Uterus (tissue), 2 donors: ENCODE data around the gene IL17F.

Experiments used
- POLR2A ChIP-seq, 2 donors: fragments of 450-650 bp; IDR thresholded peaks; one replicate each; pipeline ENCODE4 v1.6.1; 2016; ENCODE audit warnings: antibody characterized with exemption in 2 of 2, mild to moderate bottlenecking in 1 of 2, moderate library complexity in 1 of 2
- TF ChIP-seq, protein P1 (sequence below), 4 experiments: fragments of 200-600 bp in 2 of 4; fragments of 450-650 bp in 2 of 4; sonication (generic) in 2 of 4; IDR thresholded peaks; one replicate each; pipeline ENCODE4 v1.5.1; 2016 to 2019; ENCODE audit warnings: antibody characterized with exemption in 4 of 4, mild to moderate bottlenecking in 2 of 4, moderate library complexity in 1 of 4

DNA sequence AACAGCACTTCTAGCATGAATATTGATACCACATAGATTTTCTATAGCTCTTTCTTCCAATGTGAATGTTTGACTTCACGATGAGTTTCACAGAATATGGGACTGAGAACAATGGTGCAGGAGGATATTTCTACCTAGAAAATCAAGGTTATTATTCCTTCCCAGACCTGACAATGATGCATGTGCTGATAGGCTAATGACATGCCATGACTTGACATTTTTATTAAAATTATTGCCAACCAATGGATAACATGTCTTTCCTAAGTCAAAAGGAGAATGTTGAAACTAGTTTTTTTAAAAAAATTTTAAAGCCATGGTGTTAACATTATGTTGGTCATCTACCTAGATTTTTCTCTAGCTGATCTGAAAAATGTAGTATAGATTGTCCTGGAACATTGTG is 57.2 kb downstream of the IL17F start:
- TF ChIP-seq, protein P1, sequence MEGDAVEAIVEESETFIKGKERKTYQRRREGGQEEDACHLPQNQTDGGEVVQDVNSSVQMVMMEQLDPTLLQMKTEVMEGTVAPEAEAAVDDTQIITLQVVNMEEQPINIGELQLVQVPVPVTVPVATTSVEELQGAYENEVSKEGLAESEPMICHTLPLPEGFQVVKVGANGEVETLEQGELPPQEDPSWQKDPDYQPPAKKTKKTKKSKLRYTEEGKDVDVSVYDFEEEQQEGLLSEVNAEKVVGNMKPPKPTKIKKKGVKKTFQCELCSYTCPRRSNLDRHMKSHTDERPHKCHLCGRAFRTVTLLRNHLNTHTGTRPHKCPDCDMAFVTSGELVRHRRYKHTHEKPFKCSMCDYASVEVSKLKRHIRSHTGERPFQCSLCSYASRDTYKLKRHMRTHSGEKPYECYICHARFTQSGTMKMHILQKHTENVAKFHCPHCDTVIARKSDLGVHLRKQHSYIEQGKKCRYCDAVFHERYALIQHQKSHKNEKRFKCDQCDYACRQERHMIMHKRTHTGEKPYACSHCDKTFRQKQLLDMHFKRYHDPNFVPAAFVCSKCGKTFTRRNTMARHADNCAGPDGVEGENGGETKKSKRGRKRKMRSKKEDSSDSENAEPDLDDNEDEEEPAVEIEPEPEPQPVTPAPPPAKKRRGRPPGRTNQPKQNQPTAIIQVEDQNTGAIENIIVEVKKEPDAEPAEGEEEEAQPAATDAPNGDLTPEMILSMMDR (IDR thresholded peaks at IDR 0.05), result no peak
- no peak for TF ChIP-seq POLR2A (IDR thresholded peaks at IDR 0.05)
